HepG2 (cell line): ENCODE data around the gene DNAJB11. TPM values are rescaled to one million over a fixed set of nuclear protein-coding genes. Genes with fewer than 3 reads are reported as not detected.

ENCODE experiments used
- ATF3 ChIP-seq: sonication (generic); formaldehyde crosslinking; IDR thresholded peaks from 2 replicates; pipeline ENCODE4 v1.4.0; 2020; ENCODE audit warnings: missing genetic modification reagents
- BORCS8-MEF2B ChIP-seq: sonication (generic); formaldehyde crosslinking; IDR thresholded peaks from 2 replicates; pipeline ENCODE4 v1.8.0; 2022; ENCODE audit warnings: mild to moderate bottlenecking, missing genetic modification reagents
- GZF1 ChIP-seq: sonication (generic); formaldehyde crosslinking; IDR thresholded peaks from 2 replicates; pipeline ENCODE4 v1.5.1; 2020; ENCODE audit warnings: mild to moderate bottlenecking, missing genetic modification reagents
- KAT7 ChIP-seq: IDR thresholded peaks from 2 replicates; pipeline ENCODE4 v1.6.1; 2018; ENCODE audit warnings: borderline replicate concordance, missing compliant biosample characterization
- KLF12 ChIP-seq: sonication (generic); formaldehyde crosslinking; IDR thresholded peaks from 2 replicates; pipeline ENCODE4 v1.4.0; 2020; ENCODE audit warnings: missing genetic modification reagents, borderline replicate concordance
- KMT2A ChIP-seq: sonication (generic); formaldehyde crosslinking; IDR thresholded peaks from 2 replicates; pipeline ENCODE4 v1.4.0; 2020; ENCODE audit warnings: missing genetic modification reagents
- MYPOP ChIP-seq: sonication (generic); formaldehyde crosslinking; IDR thresholded peaks from 2 replicates; pipeline ENCODE4 v1.8.1; 2023; ENCODE audit warnings: mild to moderate bottlenecking, moderate library complexity, missing genetic modification reagents
- NFE2 ChIP-seq: sonication (generic); formaldehyde crosslinking; IDR thresholded peaks from 2 replicates; pipeline ENCODE4 v1.4.0; 2020; ENCODE audit warnings: missing genetic modification reagents
- POGK ChIP-seq: sonication (generic); formaldehyde crosslinking; conservative IDR thresholded peaks from 2 replicates; pipeline ENCODE4 v1.8.0; 2022; ENCODE audit warnings: mild to moderate bottlenecking, moderate library complexity, missing genetic modification reagents
- RBM22 ChIP-seq: fragments of 200-400 bp; formaldehyde crosslinking; optimal IDR thresholded peaks from 2 replicates; pipeline ENCODE3; 2017; ENCODE audit warnings: mild to moderate bottlenecking, low read length, moderate library complexity
- RCOR2 ChIP-seq: IDR thresholded peaks from 2 replicates; pipeline ENCODE4 v1.6.1; 2016; ENCODE audit warnings: missing biosample characterization, missing genetic modification reagents
- SRSF4 ChIP-seq: fragments of 200-400 bp; formaldehyde crosslinking; IDR thresholded peaks from one replicate; pipeline ENCODE4 v1.6.1; 2018; ENCODE audit warnings: mild to moderate bottlenecking, low read depth, low read length, moderate library complexity; ENCODE audit not compliant: poor library complexity, severe bottlenecking
- TIGD3 ChIP-seq: sonication (generic); formaldehyde crosslinking; IDR thresholded peaks from 2 replicates; pipeline ENCODE4 v1.5.1; 2020; ENCODE audit warnings: mild to moderate bottlenecking, missing genetic modification reagents, borderline replicate concordance
- TMF1 ChIP-seq: sonication (generic); formaldehyde crosslinking; IDR thresholded peaks from 2 replicates; pipeline ENCODE4 v1.8.1; 2022; ENCODE audit warnings: low read depth, missing genetic modification reagents
- ZBTB20 ChIP-seq: sonication (generic); formaldehyde crosslinking; IDR thresholded peaks from 2 replicates; pipeline ENCODE4 v1.8.1; 2023; ENCODE audit warnings: missing genetic modification reagents, low read depth, mild to moderate bottlenecking, borderline replicate concordance
- ZNF256 ChIP-seq: sonication (generic); formaldehyde crosslinking; conservative IDR thresholded peaks from 2 replicates; pipeline ENCODE4 v1.4.0; 2020; ENCODE audit warnings: missing genetic modification reagents
- ZNF597 ChIP-seq: sonication (generic); formaldehyde crosslinking; IDR thresholded peaks from 2 replicates; pipeline ENCODE4 v1.5.0; 2020; ENCODE audit warnings: missing genetic modification reagents
- ZNF614 ChIP-seq: IDR thresholded peaks from 2 replicates; pipeline ENCODE4 v1.6.1; 2018; ENCODE audit warnings: missing biosample characterization, missing genetic modification reagents, inconsistent platforms, borderline replicate concordance
- ZNF670 ChIP-seq: sonication (generic); formaldehyde crosslinking; IDR thresholded peaks from 2 replicates; pipeline ENCODE4 v1.8.0; 2022; ENCODE audit warnings: mild to moderate bottlenecking, missing genetic modification reagents, borderline replicate concordance
- ZNF781 ChIP-seq: sonication (generic); formaldehyde crosslinking; IDR thresholded peaks from 2 replicates; pipeline ENCODE4 v1.5.1; 2020; ENCODE audit warnings: borderline replicate concordance, mild to moderate bottlenecking, missing genetic modification reagents; ENCODE audit errors: not compliant biosample characterization
- ZNF788 ChIP-seq: sonication (generic); formaldehyde crosslinking; IDR thresholded peaks from 2 replicates; pipeline ENCODE4 v1.5.0; 2020; ENCODE audit warnings: mild to moderate bottlenecking, missing genetic modification reagents, borderline replicate concordance
- ZSCAN21 ChIP-seq: sonication (generic); formaldehyde crosslinking; IDR thresholded peaks from 2 replicates; pipeline ENCODE4 v1.8.0; 2022; ENCODE audit warnings: mild to moderate bottlenecking, missing genetic modification reagents, moderate library complexity, borderline replicate concordance
- polyA plus RNA-seq, 8 experiments: library from polyadenylated mRNA; depleted of rRNA in 3 of 8; stranded (reverse) in 7 of 8; unstranded in 1 of 8; fragments of >200 nt; fragmentation: Illumina TruSeq in 4 of 8; extraction: Trizol in 4 of 8; gene quantifications; 2 replicates each; pipeline versions ENCODE4 v1.2.1 to v1.2.3, GENCODE V29; 2011 to 2016; ENCODE audit warnings: low read depth in 4 of 8, missing spikeins in 1 of 8, mixed read lengths in 1 of 8; ENCODE audit not compliant: insufficient read depth in 1 of 8
- total RNA-seq, 5 experiments: library from RNA; depleted of rRNA; stranded (reverse); fragments of >200 nt; fragmentation: Illumina TruSeq; extraction: Trizol; gene quantifications; 2 replicates each; pipeline ENCODE4 v1.2.3, GENCODE V29; 2016; ENCODE audit warnings: low read depth in 1 of 5

Gene DNAJB11
- total and polyA plus RNA-seq, 2 of the 13 experiments (the other 11 are each of a cell fraction or from before 2014, with no cell fraction given) = 41.0 to 132 TPM

DNA sequence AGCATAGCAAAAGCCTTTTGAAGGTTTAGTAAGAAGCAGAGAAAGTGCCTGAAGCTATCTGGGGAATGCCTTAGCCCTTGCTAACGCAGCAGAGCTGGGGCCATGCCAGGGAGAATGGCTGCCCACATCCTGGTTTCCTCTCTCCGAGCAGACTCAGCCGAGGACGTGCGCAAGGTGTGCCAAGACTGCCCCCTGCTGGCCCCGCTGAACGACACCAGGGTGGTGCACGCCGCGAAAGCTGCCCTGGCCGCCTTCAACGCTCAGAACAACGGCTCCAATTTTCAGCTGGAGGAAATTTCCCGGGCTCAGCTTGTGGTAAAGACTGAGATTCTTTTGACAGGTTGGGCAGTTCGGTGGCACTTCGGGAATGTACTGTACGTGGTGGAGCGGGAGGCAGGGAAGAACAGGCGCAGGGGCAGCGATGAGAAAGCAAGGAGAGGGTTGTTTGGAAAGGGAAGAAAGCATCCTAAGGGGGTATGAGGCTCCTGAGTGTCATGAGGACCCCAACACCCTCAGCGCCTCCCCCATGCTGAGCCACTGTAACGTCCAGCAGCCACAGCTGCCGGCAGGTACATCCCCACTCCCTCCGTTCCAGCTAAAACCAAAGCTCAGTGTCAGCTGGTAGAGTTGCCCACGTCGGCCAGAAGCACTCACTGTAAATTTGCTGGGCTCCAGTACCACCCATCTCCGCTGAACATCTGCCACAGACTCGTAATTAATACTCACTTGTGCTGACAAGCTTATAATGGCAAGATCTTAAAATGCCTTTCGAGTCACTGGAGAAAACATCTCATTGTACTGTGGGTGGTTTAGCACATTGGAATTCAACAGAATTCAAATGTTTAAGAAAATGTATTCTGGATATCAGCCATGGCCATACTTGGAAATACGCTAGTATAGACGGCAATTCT is 46.8 kb downstream of the DNAJB11 start (continued):
- TF ChIP-seq POGK (peak; percentile 74; the same call in 1 of the 2 replicates), ZNF670 (CRISPR knock-in tag) (no peak), RCOR2 (CRISPR knock-in tag) (no peak), TMF1 (CRISPR knock-in tag) (peak; percentile 88), ZNF788 (CRISPR knock-in tag) (peak; percentile 37; the same call in 1 of the 2 replicates), MYPOP (0 out of 2 replicates have a peak, but pooled peaks have one; percentile 33), ZBTB20 (CRISPR knock-in tag) (peak; percentile 68; the same call in 1 of the 2 replicates), KMT2A (CRISPR knock-in tag) (no peak), TIGD3 (0 out of 2 replicates have a peak, but pooled peaks have one; percentile 63), RBM22 (peak; percentile 93), KLF12 (CRISPR knock-in tag) (peak; percentile 16; the same call in 1 of the 2 replicates), ZNF597 (CRISPR knock-in tag) (no peak), KAT7 (CRISPR knock-in tag) (peak; percentile 41; the same call in 1 of the 2 replicates), SRSF4 (peak; percentile 33), ZSCAN21 (peak; percentile 64; the same call in 1 of the 2 replicates), ZNF781 (CRISPR knock-in tag) (no peak), NFE2 (no peak), ZNF614 (CRISPR knock-in tag) (peak; percentile 35; the same call in 1 of the 2 replicates), GZF1 (CRISPR knock-in tag) (0 out of 2 replicates have a peak, but pooled peaks have one; percentile 14), BORCS8-MEF2B (CRISPR knock-in tag) (peak; percentile 48; the same call in 1 of the 2 replicates), ZNF256 (no peak), ATF3 (no peak)
